ENCODE results near the gene ARID4A. TPM values are rescaled to one million over a fixed set of nuclear protein-coding genes. Genes with fewer than 3 reads are reported as not detected.

The ARID4A gene
- total and polyA plus RNA-seq, 4 donors: 7.3 to 49.3 (median 15.2) TPM

GRCh38 chr14:58282925-58283593 lies 15.3 kb upstream of the ARID4A start:
- WGBS, 2 donors: 80 to 81% methylated on average over 4 of the region's 4 CpGs
- DNase-seq (no peak), ATAC-seq (ENCODE audit: insufficient read depth, low FRiP score) (no peak)
- Histone ChIP-seq H3K27ac (ENCODE audit: low read depth in 1 of 2, low read length in 1 of 2) (peak overlapping the region in 1 of 2 donors; percentile 12), H3K4me1 (ENCODE audit: control insufficient read depth in 5 of 5, insufficient read depth in 5 of 5, low read length in 5 of 5) (peaks cover 0 to 19% (median 6%) of the 10 kb centered on the region in 5 donors), H3K9ac (ENCODE audit: insufficient read depth in 1 of 2, low read length in 2 of 2) (no peak overlapping the region), H3K9me3 (ENCODE audit: control insufficient read depth in 4 of 4, insufficient read depth in 3 of 4, low read length in 3 of 4) (no peaks in the 10 kb centered on the region), H3K36me3 (ENCODE audit: control insufficient read depth in 4 of 4, insufficient read depth in 4 of 4, low read length in 4 of 4) (peaks cover 8 to 48% (median 28%) of the 10 kb centered on the region in 4 donors), H3K27me3 (ENCODE audit: control insufficient read depth in 3 of 3, insufficient read depth in 3 of 3, low read length in 2 of 3) (no peaks in the 10 kb centered on the region), H3K4me3 (no peak overlapping the region)
- no peak for TF ChIP-seq CTCF (IDR thresholded peaks at IDR 0.05; ENCODE audit: control extremely low read depth, extremely low read depth)

GRCh38 chr14:58283730-58284129 lies 14.6 kb upstream of the ARID4A start:
- peak overlapping the region in 1 of 2 donors; percentile 12 for H3K27ac ChIP-seq (ENCODE audit: low read depth in 1 of 2, low read length in 1 of 2)
- H3K36me3 ChIP-seq (ENCODE audit: control insufficient read depth in 4 of 4, insufficient read depth in 4 of 4, low read length in 4 of 4): peaks cover 8 to 44% (median 28%) of the 10 kb centered on the region in 4 donors
- no peak for DNase-seq
- H3K4me1 ChIP-seq (ENCODE audit: control insufficient read depth in 5 of 5, insufficient read depth in 5 of 5, low read length in 5 of 5): peaks cover 0 to 19% (median 6%) of the 10 kb centered on the region in 5 donors
- no peak overlapping the region for H3K4me3 ChIP-seq
- TF ChIP-seq CTCF (IDR thresholded peaks at IDR 0.05; ENCODE audit: control extremely low read depth, extremely low read depth): no peak
- ATAC-seq (ENCODE audit: insufficient read depth, low FRiP score): no peak
- no peaks in the 10 kb centered on the region for H3K27me3 ChIP-seq (ENCODE audit: control insufficient read depth in 3 of 3, insufficient read depth in 3 of 3, low read length in 2 of 3)
- H3K9me3 ChIP-seq (ENCODE audit: control insufficient read depth in 4 of 4, insufficient read depth in 3 of 4, low read length in 3 of 4): no peaks in the 10 kb centered on the region
- no peak overlapping the region for H3K9ac ChIP-seq (ENCODE audit: insufficient read depth in 1 of 2, low read length in 2 of 2)

GRCh38 chr14:58285132-58285531 lies 13.2 kb upstream of the ARID4A start:
- TF ChIP-seq CTCF (IDR thresholded peaks at IDR 0.05; ENCODE audit: control extremely low read depth, extremely low read depth): no peak
- DNase-seq (no peak), ATAC-seq (ENCODE audit: insufficient read depth, low FRiP score) (no peak)
- Histone ChIP-seq H3K27ac (ENCODE audit: low read depth in 1 of 2, low read length in 1 of 2) (no peak overlapping the region), H3K9ac (ENCODE audit: insufficient read depth in 1 of 2, low read length in 2 of 2) (no peak overlapping the region), H3K4me3 (no peak overlapping the region), H3K36me3 (ENCODE audit: control insufficient read depth in 4 of 4, insufficient read depth in 4 of 4, low read length in 4 of 4) (peaks cover 8 to 41% (median 28%) of the 10 kb centered on the region in 4 donors), H3K27me3 (ENCODE audit: control insufficient read depth in 3 of 3, insufficient read depth in 3 of 3, low read length in 2 of 3) (no peaks in the 10 kb centered on the region), H3K9me3 (ENCODE audit: control insufficient read depth in 4 of 4, insufficient read depth in 3 of 4, low read length in 3 of 4) (no peaks in the 10 kb centered on the region), H3K4me1 (ENCODE audit: control insufficient read depth in 5 of 5, insufficient read depth in 5 of 5, low read length in 5 of 5) (peaks cover 0 to 15% (median 6%) of the 10 kb centered on the region in 5 donors)
- 94 to 96% methylated on average over 4 of the region's 4 CpGs for WGBS, 2 donors

Measured in lung (tissue), 12 donors.